H1 (cell line): Measurements from ENCODE around the gene RPE. TPM values are rescaled to one million over a fixed set of nuclear protein-coding genes. Genes with fewer than 3 reads are reported as not detected.

Experiments
- CTCF ChIA-PET: fragments of 300-600 bp; sonication (Branson Sonifier 250); formaldehyde crosslinking; loops from one replicate; lab custom pipeline; 2021; ENCODE audit not compliant: partially characterized antibody; lab: Charles Lee
- POLR2A ChIA-PET: fragments of 300-600 bp; sonication (Branson Sonifier 250); formaldehyde crosslinking; loops from one replicate; lab custom pipeline; 2021; ENCODE audit warnings: inconsistent platforms; ENCODE audit not compliant: partially characterized antibody; lab: Charles Lee
- DNase-seq, 2 experiments: peaks; one replicate each; pipeline versions ENCODE4 v3.0.0 to v3.0.0-alpha.2; 2010 to 2022; ENCODE audit warnings: low spot score in 2 of 2, low read depth in 1 of 2, mixed read lengths in 1 of 2
- FAIRE-seq: peaks from 2 replicates; lab custom pipeline; 2011; peaks lifted over from hg19 to GRCh38; lab: Jason Lieb, UNC
- H2AFZ ChIP-seq: 2 replicates; pipeline ENCODE4 v1.8.1; 2012; ENCODE audit warnings: low read length, inconsistent platforms
- H2AK5ac ChIP-seq: 2 replicates; pipeline ENCODE4 v1.6.1; 2013; ENCODE audit warnings: low read depth, low read length
- H2BK120ac ChIP-seq: replicated peaks from 2 replicates; pipeline ENCODE3; 2013; ENCODE audit warnings: low read depth, low read length, inconsistent platforms
- H2BK12ac ChIP-seq: 2 replicates; pipeline ENCODE4 v1.6.1; 2013; ENCODE audit warnings: low read depth, low read length
- H2BK15ac ChIP-seq: 2 replicates; pipeline ENCODE4 v1.6.1; 2013; ENCODE audit warnings: low read length
- H2BK20ac ChIP-seq: 2 replicates; pipeline ENCODE4 v1.6.1; 2013; ENCODE audit warnings: low read length
- H2BK5ac ChIP-seq: 2 replicates; pipeline ENCODE4 v1.6.1; 2013; ENCODE audit warnings: low read depth, low read length
- H3K14ac ChIP-seq: 2 replicates; pipeline ENCODE4 v1.6.1; 2013; ENCODE audit warnings: inconsistent platforms; ENCODE audit not compliant: insufficient read length
- H3K18ac ChIP-seq: 2 replicates; pipeline ENCODE4 v1.6.1; 2013; ENCODE audit warnings: low read length; ENCODE audit errors: extremely low read depth
- H3K23ac ChIP-seq: 2 replicates; pipeline ENCODE4 v1.6.1; 2013; ENCODE audit warnings: inconsistent platforms; ENCODE audit not compliant: insufficient read length
- H3K23me2 ChIP-seq: 2 replicates; pipeline ENCODE4 v1.6.1; 2013; ENCODE audit warnings: low read depth, low read length
- H3K27ac ChIP-seq: 2 replicates; pipeline ENCODE4 v1.6.1; 2011; ENCODE audit warnings: low read depth, low read length, inconsistent platforms
- H3K27me3 ChIP-seq, 4 experiments: replicated peaks in 1 of 4; 1 replicate in 1 of 4; 2 replicates in 3 of 4; pipeline versions ENCODE4 v1.6.1 to v1.8.1; 2011 to 2013; ENCODE audit warnings: low read length in 3 of 4, mild to moderate bottlenecking in 3 of 4, inconsistent platforms in 2 of 4, mixed read lengths in 2 of 4, moderate library complexity in 1 of 4; ENCODE audit not compliant: control insufficient read depth in 3 of 4, insufficient read depth in 3 of 4; ENCODE audit errors: extremely low read depth in 1 of 4
- H3K36me3 ChIP-seq, 4 experiments: 2 replicates each; pipeline versions ENCODE4 v1.6.1 to v1.8.1; 2011 to 2013; ENCODE audit warnings: mild to moderate bottlenecking in 4 of 4, low read length in 3 of 4, moderate library complexity in 2 of 4, control low read depth in 1 of 4, inconsistent platforms in 1 of 4; ENCODE audit not compliant: insufficient read depth in 4 of 4, control insufficient read depth in 2 of 4
- H3K4ac ChIP-seq: replicated peaks from 2 replicates; pipeline ENCODE3; 2013; ENCODE audit warnings: low read length, low read depth, mixed read lengths, inconsistent platforms; ENCODE audit not compliant: insufficient read length
- H3K4me1 ChIP-seq, 4 experiments: replicated peaks in 1 of 4; 1 replicate in 1 of 4; 2 replicates in 3 of 4; pipeline versions ENCODE4 v1.6.1 to v1.8.1; 2011 to 2013; ENCODE audit warnings: low read length in 3 of 4, inconsistent platforms in 2 of 4, mixed read lengths in 1 of 4; ENCODE audit not compliant: insufficient read depth in 4 of 4, control insufficient read depth in 3 of 4
- H3K4me2 ChIP-seq, 2 experiments: 2 replicates each; pipeline versions ENCODE4 v1.6.1 to v1.8.1; 2011 to 2013; ENCODE audit warnings: low read depth in 2 of 2, low read length in 2 of 2, control low read depth in 1 of 2, inconsistent platforms in 1 of 2, mild to moderate bottlenecking in 1 of 2; ENCODE audit not compliant: insufficient read depth in 1 of 2
- H3K4me3 ChIP-seq, 4 experiments: fragments of 200-600, 300-600 bp in 1 of 4; sonication (generic), shearing (Covaris generic), sonication (Bioruptor Twin) in 1 of 4; 2 replicates each; pipeline versions ENCODE4 v1.5.1 to v1.8.1; 2011 to 2016; ENCODE audit warnings: low read length in 4 of 4, low read depth in 3 of 4, control low read depth in 2 of 4, inconsistent platforms in 2 of 4, mild to moderate bottlenecking in 2 of 4, mixed read lengths in 1 of 4, moderate library complexity in 1 of 4; ENCODE audit not compliant: insufficient read depth in 2 of 4; ENCODE audit errors: extremely low read depth in 1 of 4
- H3K56ac ChIP-seq: replicated peaks from 2 replicates; pipeline ENCODE3; 2013; ENCODE audit warnings: low read depth, mild to moderate bottlenecking, mixed read lengths, low read length, inconsistent platforms; ENCODE audit not compliant: insufficient read length
- H3K79me1 ChIP-seq: 2 replicates; pipeline ENCODE4 v1.6.1; 2013; ENCODE audit warnings: low read depth, low read length, control low read depth
- H3K79me2 ChIP-seq, 2 experiments: 2 replicates each; pipeline versions ENCODE4 v1.6.1 to v1.8.1; 2012 to 2013; ENCODE audit warnings: low read length in 2 of 2, mild to moderate bottlenecking in 2 of 2, inconsistent platforms in 1 of 2; ENCODE audit not compliant: insufficient read depth in 2 of 2, control insufficient read depth in 1 of 2
- H3K9ac ChIP-seq, 4 experiments: replicated peaks in 1 of 4; 1 replicate in 1 of 4; 2 replicates in 3 of 4; pipeline versions ENCODE4 v1.6.1 to v1.8.1; 2011 to 2013; ENCODE audit warnings: low read depth in 3 of 4, low read length in 3 of 4, control low read depth in 2 of 4, mild to moderate bottlenecking in 2 of 4, moderate library complexity in 2 of 4, inconsistent platforms in 1 of 4; ENCODE audit errors: extremely low read depth in 1 of 4
- H3K9me3 ChIP-seq, 2 experiments: 2 replicates each; pipeline versions ENCODE4 v1.6.1 to v1.8.1; 2012 to 2013; ENCODE audit warnings: mild to moderate bottlenecking in 2 of 2, moderate library complexity in 2 of 2, control low read depth in 1 of 2, inconsistent platforms in 1 of 2, low read depth in 1 of 2, low read length in 1 of 2, mixed read lengths in 1 of 2; ENCODE audit not compliant: insufficient read depth in 2 of 2
- H4K20me1 ChIP-seq, 2 experiments: replicated peaks in 1 of 2; 2 replicates each; pipeline versions ENCODE3 to v1.8.1; 2011 to 2013; ENCODE audit warnings: inconsistent platforms in 2 of 2, low read length in 2 of 2, mild to moderate bottlenecking in 1 of 2; ENCODE audit not compliant: insufficient read depth in 2 of 2, control insufficient read depth in 1 of 2
- H4K5ac ChIP-seq: 2 replicates; pipeline ENCODE4 v1.6.1; 2013; ENCODE audit warnings: low read length, low read depth, mixed read lengths, inconsistent platforms; ENCODE audit not compliant: insufficient read length
- H4K8ac ChIP-seq: 2 replicates; pipeline ENCODE4 v1.8.0; 2013; ENCODE audit warnings: mild to moderate bottlenecking, moderate library complexity, low read length, inconsistent platforms; ENCODE audit not compliant: insufficient read depth; ENCODE audit errors: extremely low read depth
- H4K91ac ChIP-seq: replicated peaks from 2 replicates; pipeline ENCODE3; 2013; ENCODE audit warnings: low read length, mixed read lengths, inconsistent platforms; ENCODE audit not compliant: insufficient read length
- ATF2 ChIP-seq: IDR thresholded peaks from 2 replicates; pipeline ENCODE4 v1.6.1; 2012; ENCODE audit warnings: low read length, inconsistent platforms
- BACH1 ChIP-seq: IDR thresholded peaks from 2 replicates; pipeline ENCODE4 v1.6.1; 2012; ENCODE audit warnings: low read length, improper control_type of control experiment
- BCL11A ChIP-seq, 2 experiments: IDR thresholded peaks; one replicate each; pipeline ENCODE4 v1.6.1; 2011; ENCODE audit warnings: low read depth in 2 of 2, low read length in 2 of 2, mild to moderate bottlenecking in 2 of 2
- CBX8 ChIP-seq: fragments of 300-800, 300-1000 bp; sonication (generic); IDR thresholded peaks from 2 replicates; pipeline ENCODE4 v1.7.1; 2016; ENCODE audit warnings: low read depth, low read length, borderline replicate concordance
- CHD2 ChIP-seq: IDR thresholded peaks from 2 replicates; pipeline ENCODE4 v1.6.1; 2012; ENCODE audit warnings: low read length, improper control_type of control experiment
- CTBP2 ChIP-seq: IDR thresholded peaks from 2 replicates; pipeline ENCODE4 v1.7.0; 2011; ENCODE audit warnings: borderline replicate concordance, mild to moderate bottlenecking, moderate library complexity, mixed read lengths, low read length; ENCODE audit not compliant: insufficient read depth, insufficient read length
- HDAC6 ChIP-seq: IDR thresholded peaks from one replicate; pipeline ENCODE4 v1.7.1; 2012; ENCODE audit warnings: low read depth, mild to moderate bottlenecking, inconsistent platforms, low read length, moderate library complexity
- KDM4A ChIP-seq: IDR thresholded peaks from one replicate; pipeline ENCODE4 v1.7.1; 2012; ENCODE audit warnings: low read depth, mild to moderate bottlenecking, moderate library complexity, low read length, inconsistent platforms; ENCODE audit not compliant: severe bottlenecking
- POU5F1 ChIP-seq: IDR thresholded peaks from 2 replicates; pipeline ENCODE4 v1.6.1; 2011; ENCODE audit warnings: low read depth, mild to moderate bottlenecking, low read length, moderate library complexity
- TCF12 ChIP-seq: IDR thresholded peaks from 2 replicates; pipeline ENCODE4 v1.6.1; 2011; ENCODE audit warnings: low read depth, mild to moderate bottlenecking, low read length
- USF2 ChIP-seq: IDR thresholded peaks from 2 replicates; pipeline ENCODE4 v1.6.1; 2011; ENCODE audit warnings: low read length, improper control_type of control experiment
- WGBS, 2 experiments: shearing (Covaris generic) in 1 of 2; methylation state at CpG; one replicate each; pipeline versions ENCODE4 v1.1.6 to v1.1.7; 2013 to 2015; ENCODE audit warnings: low lambda C conversion rate in 2 of 2, mixed read lengths in 2 of 2, inconsistent platforms in 1 of 2, low coverage in 1 of 2, missing lambda C conversion rate in 1 of 2; ENCODE audit not compliant: insufficient replicate concordance in 2 of 2, insufficient coverage in 1 of 2, insufficient read length in 1 of 2; ENCODE audit errors: extremely low coverage in 1 of 2, missing lambda C conversion rate in 1 of 2; 5-methylcytosine and 5-hydroxymethylcytosine counted together
- polyA plus RNA-seq, 7 experiments: library from polyadenylated mRNA; depleted of rRNA in 3 of 7; stranded (reverse) in 5 of 7; unstranded in 2 of 7; fragments of >200 nt in 5 of 7; fragments of 200-250 nt in 2 of 7; gene quantifications; 1 replicate in 5 of 7; 2 replicates in 1 of 7; 4 replicates in 1 of 7; pipeline versions ENCODE4 v1.2.1 to v1.2.3, GENCODE V29; 2011 to 2013; ENCODE audit warnings: missing spikeins in 2 of 7, mixed read lengths in 2 of 7
- total RNA-seq: library from RNA; stranded (reverse); fragmentation: NEBNext Ultra II Directional; extraction: Animal tissue kit (Norgen Biotek cat#: 25700); gene quantifications from 2 replicates; pipeline ENCODE4 v1.2.1, GENCODE V29; 2021

Gene RPE
- total and polyA plus RNA-seq, 2 of the 8 experiments (the other 6 are each of a cell fraction or from before 2014, with no cell fraction given) = 77.8 to 102 TPM

DNA sequence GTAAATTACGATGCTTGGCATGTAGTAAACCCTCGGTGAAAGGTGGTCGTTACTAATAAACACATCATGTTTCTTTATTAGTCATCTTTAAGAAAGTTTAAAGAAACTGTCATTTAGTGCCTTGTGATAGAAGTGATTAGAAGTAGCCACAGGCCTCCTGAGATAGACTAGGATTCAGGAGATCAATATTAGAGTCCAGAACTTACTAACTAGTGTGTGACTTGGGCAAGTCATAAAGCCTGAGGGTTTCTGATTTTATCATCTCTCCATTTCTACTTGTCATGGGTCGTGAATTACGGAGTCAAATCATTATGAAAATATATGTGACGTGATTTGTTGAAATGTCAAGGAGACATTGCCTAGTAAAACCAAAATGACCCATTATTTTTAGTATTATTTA lies 6.7 kb downstream of the RPE start:
- no peak overlapping the region for H4K91ac ChIP-seq
- POLR2A ChIA-PET = no interaction called here
- no peak overlapping the region for H2BK5ac ChIP-seq
- H3K9me3 ChIP-seq = no peaks in the 10 kb centered on the region
- no peak overlapping the region for H2BK20ac ChIP-seq
- H3K56ac ChIP-seq = no peak overlapping the region
- no peaks in the 10 kb centered on the region for H3K27me3 ChIP-seq
- WGBS, 2 experiments = 76% methylated on average over 6 of the region's 6 CpGs; no CpG with 5 or more reads in 1 of the 2 experiments
- no peak overlapping the region for H2AFZ ChIP-seq
- H3K79me1 ChIP-seq = peaks cover 4% of the 10 kb centered on the region; the same call in 1 of the 2 replicates
- H3K4me2 ChIP-seq = no peak overlapping the region
- H3K23me2 ChIP-seq = no peaks in the 10 kb centered on the region
- H3K14ac ChIP-seq = no peak overlapping the region
- H2BK120ac ChIP-seq = no peak overlapping the region
- no peak overlapping the region for H2BK12ac ChIP-seq
- FAIRE-seq (no peak), DNase-seq (no peak)
- H4K8ac ChIP-seq = no peak overlapping the region
- CTCF ChIA-PET = interaction anchor here (1.0 to 1.9 kb wide), 2 partner anchors 48 to 190 kb away, joined by 4 to 5 read pairs; no protein-coding TSS in a partner anchor
- peaks cover 0 to 2% (median 0%) of the 10 kb centered on the region in 4 experiments; a peak in 1 of 7 replicates for H3K4me1 ChIP-seq
- TF ChIP-seq HDAC6 = no peak
- no peak for TF ChIP-seq TCF12
- no peak for TF ChIP-seq USF2
- TF ChIP-seq CBX8 = no peak
- no peak for TF ChIP-seq BACH1
- no peak for TF ChIP-seq BCL11A (IDR thresholded peaks at IDR 0.05; ENCODE audit: low read depth in 2 of 2, low read length in 2 of 2)
- TF ChIP-seq CTBP2 = no peak
- TF ChIP-seq POU5F1 = no peak
- no peak for TF ChIP-seq CHD2
- no peak for TF ChIP-seq KDM4A
- no peak for TF ChIP-seq ATF2
- TF ChIP-seq, all 59 proteins: peak for 0
- no peak overlapping the region for H3K23ac ChIP-seq
- no peak overlapping the region for H3K9ac ChIP-seq
- no peak overlapping the region for H3K18ac ChIP-seq
- no peak overlapping the region for H3K27ac ChIP-seq
- H3K4me3 ChIP-seq = no peak overlapping the region
- H3K79me2 ChIP-seq = peaks cover 23 to 96% of the 10 kb centered on the region in 2 experiments
- no peak overlapping the region for H4K5ac ChIP-seq
- peaks cover 4 to 17% of the 10 kb centered on the region in 2 experiments for H4K20me1 ChIP-seq
- no peak overlapping the region for H3K4ac ChIP-seq
- H2BK15ac ChIP-seq = no peak overlapping the region
- no peak overlapping the region for H2AK5ac ChIP-seq
- peaks cover 0 to 35% (median 8%) of the 10 kb centered on the region in 4 experiments; a peak in 7 of 8 replicates for H3K36me3 ChIP-seq
